Measurements from ENCODE around the gene RPS8. TPM values are rescaled to one million over a fixed set of nuclear protein-coding genes. Genes with fewer than 3 reads are reported as not detected.
A peak's percentile ranks its signal among the peaks of the same experiment; 100 is the strongest.

The RPS8 gene
- total RNA-seq, 1 experiment from 2014 or later, result 2,296 TPM

DNA sequence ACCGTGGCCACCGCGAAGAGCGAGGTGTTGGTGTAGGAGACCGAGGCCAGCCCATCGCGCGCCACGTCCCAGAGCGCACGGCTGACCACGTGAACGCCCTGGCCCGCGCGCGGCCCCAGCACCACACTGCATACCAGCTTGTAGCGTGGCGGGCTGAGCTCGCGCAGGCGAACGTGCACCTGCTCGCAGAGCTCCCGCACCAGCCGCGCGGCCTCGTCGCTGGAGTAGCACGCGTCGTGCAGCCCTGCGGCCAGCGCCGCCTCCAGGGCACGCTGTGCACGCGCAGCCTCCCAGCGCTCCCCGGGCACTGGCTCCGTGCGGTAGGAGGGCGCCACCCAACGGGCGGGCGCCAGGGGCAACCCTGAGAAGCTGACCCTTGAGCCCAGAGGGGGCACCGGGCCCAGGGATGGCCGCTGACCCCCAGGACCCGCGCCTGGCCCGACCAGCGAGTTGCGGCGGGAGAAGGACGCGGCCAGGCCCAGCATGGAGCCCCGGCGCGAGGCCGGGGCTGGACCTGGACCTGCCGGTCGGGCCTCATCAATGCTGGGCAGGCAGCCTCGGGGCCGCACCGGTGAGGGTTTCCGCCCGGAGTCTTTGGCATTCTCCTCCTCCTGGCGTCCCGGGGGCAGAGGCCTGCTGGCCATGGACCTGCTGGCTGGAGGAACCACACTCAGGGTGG is 30.8 kb downstream of the RPS8 start:
- peak overlapping the region in 1 of 2 experiments; percentile 12; a peak in 1 of 4 replicates for H3K4me3 ChIP-seq (replicated peaks in 1 of 2; ENCODE audit: low read depth in 1 of 2, low read length in 2 of 2)
- no peak overlapping the region for H2AFZ ChIP-seq (ENCODE audit: low read depth, low read length, poor library complexity, severe bottlenecking)
- intact Hi-C loops (cut with micrococcal nuclease), result no loop called here
- H4K20me1 ChIP-seq (ENCODE audit: insufficient read depth), result no peaks in the 10 kb centered on the region
- H3K9me3 ChIP-seq (ENCODE audit: control insufficient read depth in 1 of 2, insufficient read depth in 1 of 2, low read depth in 1 of 2, low read length in 2 of 2), result no peaks in the 10 kb centered on the region
- ATAC-seq (no peak), DNase-seq (ENCODE audit: low read depth, low spot score) (no peak)
- no TSS peak for BruUV-seq (replicated peaks)
- H3K27me3 ChIP-seq (ENCODE audit: insufficient read depth, low read length), result no peaks in the 10 kb centered on the region
- TF ChIP-seq ZBTB33 (IDR thresholded peaks at IDR 0.05; ENCODE audit: extremely low read depth, insufficient replicate concordance, low read length) (no peak), JUND (IDR thresholded peaks at IDR 0.05) (no peak), REST (IDR thresholded peaks at IDR 0.05; ENCODE audit: low read depth) (no peak), POLR2AphosphoS5 (IDR thresholded peaks at IDR 0.05; ENCODE audit: low read depth, low read length) (no peak), MAX (IDR thresholded peaks at IDR 0.05) (no peak)
- H3K4me2 ChIP-seq (ENCODE audit: low read length), result peak overlapping the region; percentile 68
- ChIA-PET CTCF (no interaction called here), RAD21 (ENCODE audit: low non-redundant PET in 1 of 2, low total read pairs in 2 of 2, uncharacterized antibody in 2 of 2, unreplicated experiment in 2 of 2) (no interaction called here), POLR2A (interaction anchor here (1.0 to 8.0 kb wide), 9 partner anchors 13 to 716 kb away, joined by 3 to 200 read pairs (median 6); partner anchors contain the start of genes BEST4, PRDX1, RNU5D-1 and RPS8)
- peak overlapping the region; percentile 98 for H3K27ac ChIP-seq (ENCODE audit: low read depth, low read length)
- peaks cover 3 to 46% of the 10 kb centered on the region in 2 experiments; a peak in 3 of 4 replicates for H3K36me3 ChIP-seq (ENCODE audit: control insufficient read depth in 1 of 2, insufficient read depth in 2 of 2, low read length in 2 of 2)
- H3K9me2 ChIP-seq (ENCODE audit: insufficient read depth), result no peaks in the 10 kb centered on the region
- H3K9ac ChIP-seq (ENCODE audit: low read length), result peak overlapping the region; percentile 73
- H3K79me2 ChIP-seq (ENCODE audit: insufficient read depth, low read length), result peaks cover 42% of the 10 kb centered on the region
- peaks cover 54 to 98% of the 10 kb centered on the region in 2 experiments for H3K4me1 ChIP-seq (ENCODE audit: control insufficient read depth in 1 of 2, insufficient read depth in 2 of 2, low read length in 2 of 2)

All from HCT116 (cell line).